GM03348 (cell line): Measurements from ENCODE around the gene DUSP5.
"Not testable (repeated sequence)": the region's sequence is repeated elsewhere in the genome, so short reads cannot be mapped to it uniquely, and the experiment has no call there.

Experiments used
- DNase-seq: peaks from one replicate; pipeline ENCODE4 v3.0.0; 2012; ENCODE audit warnings: low spot score

The DUSP5 gene, protein sequence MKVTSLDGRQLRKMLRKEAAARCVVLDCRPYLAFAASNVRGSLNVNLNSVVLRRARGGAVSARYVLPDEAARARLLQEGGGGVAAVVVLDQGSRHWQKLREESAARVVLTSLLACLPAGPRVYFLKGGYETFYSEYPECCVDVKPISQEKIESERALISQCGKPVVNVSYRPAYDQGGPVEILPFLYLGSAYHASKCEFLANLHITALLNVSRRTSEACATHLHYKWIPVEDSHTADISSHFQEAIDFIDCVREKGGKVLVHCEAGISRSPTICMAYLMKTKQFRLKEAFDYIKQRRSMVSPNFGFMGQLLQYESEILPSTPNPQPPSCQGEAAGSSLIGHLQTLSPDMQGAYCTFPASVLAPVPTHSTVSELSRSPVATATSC

DNA sequence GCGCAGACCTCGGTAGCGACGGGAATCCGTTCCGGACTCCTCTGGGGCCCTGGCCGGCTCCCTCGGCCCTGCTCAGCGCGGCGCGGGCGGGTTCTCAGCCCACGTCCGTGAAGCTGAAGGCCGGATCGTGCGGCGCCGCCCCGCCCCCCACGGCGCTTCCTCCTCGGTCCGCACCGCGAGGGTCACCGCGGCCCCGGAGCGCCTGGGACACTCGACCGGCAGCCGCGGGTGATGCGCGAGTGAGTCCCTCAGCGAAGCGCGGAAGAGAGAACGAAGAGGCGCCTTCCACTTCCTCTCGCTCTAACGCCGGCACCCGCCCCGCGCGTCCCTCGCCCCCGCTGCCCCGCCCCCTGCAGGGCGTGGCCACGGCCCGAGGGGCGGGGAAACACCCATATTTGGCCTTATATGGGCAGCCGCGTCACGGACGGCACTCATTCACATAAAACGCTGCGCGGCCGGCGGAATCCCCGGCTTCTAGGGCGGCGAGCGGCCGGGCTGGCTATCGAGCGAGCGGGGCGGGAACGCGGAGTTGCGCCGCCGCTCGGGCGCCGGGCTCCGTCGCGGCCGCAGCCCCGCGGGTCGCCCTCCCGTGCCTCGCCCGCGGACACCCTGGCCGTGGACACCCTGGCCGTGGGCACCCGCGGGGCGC lies at the start of gene DUSP5:
Gene DUSP5, plus strand, starts transcription at position 470 of the 649 bp plus-strand sequence. CDS start 215 bp downstream, outside the sequence.
- peak; percentile 96 for DNase-seq

DNA sequence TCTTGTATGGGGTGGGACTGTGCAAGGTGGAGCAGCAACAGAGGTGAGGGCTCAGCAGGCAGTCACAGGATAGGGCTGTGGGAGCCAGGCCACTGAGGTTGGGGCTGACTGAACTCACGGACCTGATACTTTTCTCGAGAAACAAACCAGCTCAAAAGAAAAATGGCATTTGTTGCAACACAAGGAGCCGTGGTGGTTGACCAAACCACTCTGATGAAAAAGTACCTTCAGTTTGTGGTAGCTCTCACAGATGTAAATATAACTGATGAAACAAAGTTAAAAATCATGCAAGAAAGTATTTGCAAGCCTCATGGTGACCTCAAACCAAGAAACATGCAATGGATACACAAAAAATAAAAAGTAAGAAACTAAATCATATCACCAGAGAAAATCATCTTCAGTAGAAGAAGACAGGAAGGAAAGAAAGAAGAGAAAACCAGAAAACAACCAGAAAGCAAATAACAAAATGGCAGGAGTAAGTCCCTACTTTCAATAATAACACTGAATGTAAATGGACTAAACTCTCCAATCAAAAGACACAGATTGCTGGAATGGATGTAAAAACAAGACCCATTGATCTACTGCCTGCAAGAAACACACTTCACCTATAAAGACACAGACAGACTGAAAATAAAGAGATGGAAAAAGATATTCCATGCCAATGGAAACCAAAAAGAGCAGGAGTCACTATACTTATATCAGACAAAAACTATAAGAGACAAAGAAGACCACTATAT lies 48.9 kb upstream of the DUSP5 start:
- DNase-seq = no peak

DNA sequence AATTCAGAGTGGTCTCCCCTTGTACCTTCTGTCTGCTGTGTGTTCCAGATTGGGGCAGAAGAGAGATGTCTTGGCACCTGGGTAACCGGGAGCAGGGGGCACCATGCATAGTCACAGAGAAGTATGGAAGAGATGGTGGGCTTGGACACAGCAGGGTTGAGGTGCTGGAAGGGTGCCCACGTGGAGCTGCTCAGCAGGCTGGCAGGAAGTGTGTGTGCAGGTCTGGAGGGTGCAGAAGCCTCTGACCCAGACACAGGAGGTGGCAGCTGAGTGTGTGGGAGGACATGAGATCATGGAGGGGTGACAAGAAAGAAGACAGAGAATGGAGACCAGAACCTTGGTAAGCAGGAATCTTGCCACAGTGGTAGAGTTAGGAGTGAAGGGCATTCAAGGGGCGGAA lies 42.3 kb upstream of the DUSP5 start:
- DNase-seq = no peak

DNA sequence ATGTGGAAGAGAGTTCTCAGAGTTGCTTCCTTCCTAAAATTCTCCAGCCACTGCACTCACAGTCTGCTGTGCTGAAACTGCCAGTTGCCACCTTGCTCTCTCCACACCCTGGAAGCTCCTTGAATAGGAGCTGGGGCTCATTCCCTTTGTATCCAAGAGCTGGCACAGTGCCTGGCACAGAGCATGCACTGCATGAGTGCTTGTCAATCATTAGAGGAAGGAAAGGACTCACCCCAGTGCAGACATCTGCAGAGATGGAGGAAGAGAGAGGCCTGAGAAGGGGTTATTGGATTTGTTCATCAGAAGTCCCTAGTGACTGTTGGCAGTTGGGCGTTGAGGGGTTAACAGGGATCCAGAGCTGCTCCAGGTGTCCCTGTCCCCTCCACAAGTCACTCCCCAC lies 41.7 kb upstream of the DUSP5 start:
- DNase-seq = no peak

DNA sequence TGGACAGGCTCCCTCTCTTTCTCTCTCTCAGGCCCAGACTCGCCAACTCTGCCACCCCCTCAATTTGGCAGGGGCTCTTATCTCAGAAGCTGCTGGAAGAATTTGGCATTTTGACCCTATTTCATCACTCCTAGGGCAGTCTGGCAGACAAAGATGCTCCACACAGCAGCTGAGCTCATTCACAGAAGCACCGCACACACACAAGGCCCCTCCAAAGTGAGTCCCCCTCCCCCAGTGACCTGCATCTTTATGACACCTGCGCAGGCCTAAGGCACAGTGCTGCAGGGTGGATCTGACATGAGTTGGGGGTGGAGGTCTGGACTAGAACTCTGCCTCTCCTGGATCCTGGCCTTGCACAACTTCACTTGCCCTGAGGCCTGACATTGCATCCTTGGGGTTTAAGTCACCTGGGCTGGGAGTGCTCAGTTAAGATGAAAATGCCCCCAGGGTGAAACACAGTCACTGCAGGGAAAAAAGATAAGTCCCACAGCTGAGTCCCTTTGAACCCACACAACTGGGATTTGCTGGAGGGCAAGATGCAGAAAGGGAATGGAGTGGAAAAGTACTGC lies 41.1 kb upstream of the DUSP5 start:
- no peak for DNase-seq

DNA sequence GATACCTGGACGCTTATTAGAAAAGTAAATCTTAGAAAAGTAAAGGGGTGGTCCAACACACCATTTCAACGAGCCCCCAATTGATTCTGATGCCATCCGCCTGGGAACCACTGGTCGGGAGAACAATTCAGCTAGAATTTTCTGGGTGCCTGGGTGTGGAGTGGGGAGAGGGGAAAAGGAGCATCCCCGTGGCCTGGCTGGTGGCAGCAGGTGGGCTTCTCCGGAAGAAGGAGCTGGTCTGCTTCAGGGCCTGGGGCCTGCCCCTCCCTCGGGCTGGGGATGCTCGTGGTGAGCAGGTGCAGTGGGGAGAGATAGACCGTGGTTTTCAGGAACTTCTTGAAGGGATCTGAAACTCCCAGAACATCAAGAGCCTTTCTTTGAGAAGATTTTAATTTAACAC lies 39.9 kb upstream of the DUSP5 start:
- no peak for DNase-seq

DNA sequence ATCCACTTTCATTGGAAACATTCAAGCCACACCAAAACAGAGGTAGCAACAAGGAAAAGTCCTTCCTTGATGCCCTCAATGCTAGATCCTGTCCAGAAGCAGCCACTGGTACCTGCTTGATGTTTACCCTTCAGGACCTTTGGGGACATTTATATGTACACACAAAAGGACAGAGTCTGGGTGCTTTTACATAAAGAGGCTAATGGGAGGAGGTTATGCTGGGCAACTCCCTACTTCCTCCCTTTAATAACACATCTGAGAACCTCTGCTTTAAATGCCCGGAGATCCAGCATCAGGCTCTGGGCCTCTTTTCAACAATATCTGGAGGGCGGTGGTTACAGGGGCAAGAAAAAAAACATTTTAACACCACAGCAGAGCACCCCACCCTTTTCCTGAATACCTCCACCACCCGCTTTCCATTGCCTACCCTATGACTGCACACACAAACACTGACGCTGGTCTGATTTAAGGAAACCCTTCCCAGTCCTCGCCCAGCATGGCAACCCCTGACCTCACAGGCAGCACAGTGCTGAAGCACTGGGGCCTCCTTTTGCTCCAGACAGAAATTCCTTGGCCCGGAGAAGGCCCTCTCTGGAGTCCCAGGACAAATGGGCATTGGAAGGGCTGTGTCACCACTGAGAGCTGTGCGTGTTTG lies 39.3 kb upstream of the DUSP5 start:
- no peak for DNase-seq

DNA sequence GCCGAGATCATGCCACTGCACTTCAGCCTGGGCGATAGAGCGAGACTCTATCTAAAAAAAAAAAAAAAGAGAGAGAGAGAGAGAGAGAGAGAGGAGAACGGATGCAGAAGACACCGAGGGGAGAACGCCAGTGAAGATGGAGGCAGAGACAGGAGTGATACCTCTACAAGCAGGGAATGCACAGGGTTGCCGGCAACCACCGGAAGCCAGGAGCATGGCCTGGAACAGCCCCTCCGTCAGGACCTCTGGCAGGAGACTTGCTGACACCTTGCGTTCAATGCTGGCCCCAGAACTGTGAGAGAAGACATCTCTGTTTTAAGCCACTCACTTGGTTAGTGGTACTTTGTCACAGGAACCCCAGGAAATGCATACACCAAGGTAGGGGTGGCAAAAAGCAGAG lies 38.1 kb upstream of the DUSP5 start:
- DNase-seq = no peak

DNA sequence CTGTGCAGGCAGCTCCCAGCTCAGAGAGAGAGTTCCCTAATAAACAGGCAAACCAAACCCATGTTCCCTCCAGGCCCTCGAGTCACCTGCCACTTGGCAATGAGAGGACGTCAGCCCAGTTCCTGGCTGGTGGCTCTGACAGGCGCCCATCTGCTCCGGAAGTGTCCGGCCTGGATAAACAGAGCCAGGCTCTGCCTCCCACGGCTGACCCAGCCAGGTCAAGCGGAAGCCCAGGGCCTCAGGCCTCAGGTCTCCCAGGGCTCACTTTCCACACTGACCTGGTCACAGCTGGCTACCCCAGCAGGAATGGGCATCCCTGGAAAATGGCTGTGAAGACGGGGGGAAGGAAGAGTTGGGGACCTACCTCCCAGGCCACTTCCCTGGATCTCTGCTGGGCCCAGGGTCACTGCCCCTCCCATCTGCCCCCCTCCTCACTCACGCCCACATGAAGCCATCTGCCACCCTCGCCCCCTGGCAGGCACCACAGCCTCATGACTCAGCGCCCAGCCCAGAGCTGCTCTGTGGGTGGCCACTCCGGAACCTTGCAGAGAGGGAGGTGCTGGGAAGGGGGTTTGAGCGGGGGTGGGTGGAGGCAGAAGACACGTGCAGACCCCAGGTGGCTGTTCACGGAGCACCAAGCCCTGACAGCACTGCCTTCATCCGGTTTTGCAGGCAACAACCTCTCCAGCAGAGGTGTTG lies 37.4 kb upstream of the DUSP5 start:
- peak; percentile 38 for DNase-seq

DNA sequence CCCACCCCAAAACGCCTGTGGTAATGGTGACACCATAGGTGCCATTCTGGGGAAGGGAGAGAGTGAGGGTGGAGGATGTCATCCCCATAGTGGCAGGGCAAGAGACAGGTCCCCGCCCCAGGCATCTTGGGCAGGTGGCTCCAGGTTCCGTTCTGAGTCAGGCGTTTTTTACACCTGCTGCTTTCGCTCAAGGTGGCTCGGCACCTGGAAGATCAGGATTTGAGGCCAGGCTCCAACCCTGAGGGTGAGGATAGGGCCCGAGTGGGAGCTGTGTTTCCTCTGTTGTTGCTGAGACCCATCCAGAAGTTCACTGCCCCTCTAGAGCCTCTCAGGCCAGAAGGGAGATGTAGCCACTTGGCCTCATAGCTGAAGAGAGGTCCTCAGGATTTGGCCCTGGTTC lies 36.6 kb upstream of the DUSP5 start:
- no peak for DNase-seq

DNA sequence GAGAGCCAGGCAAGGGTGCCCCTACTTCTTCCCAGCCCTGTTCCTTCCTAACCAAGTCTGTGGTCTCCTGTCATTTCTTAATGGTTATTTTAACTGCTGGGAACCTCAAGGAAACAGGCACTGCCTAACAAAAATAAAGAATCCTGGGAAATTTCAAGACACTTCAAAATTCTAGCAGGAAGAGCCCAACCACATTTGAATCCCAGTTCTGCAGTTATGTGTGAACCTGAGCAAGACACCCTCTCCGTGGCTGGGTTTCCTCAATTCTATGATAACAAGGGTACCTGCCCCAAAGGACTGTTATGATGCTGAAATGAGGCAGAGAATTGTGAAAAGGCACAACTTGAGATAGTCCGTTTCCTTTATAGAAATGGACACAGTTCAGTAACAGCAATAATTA lies 36.2 kb upstream of the DUSP5 start:
- no peak for DNase-seq

DNA sequence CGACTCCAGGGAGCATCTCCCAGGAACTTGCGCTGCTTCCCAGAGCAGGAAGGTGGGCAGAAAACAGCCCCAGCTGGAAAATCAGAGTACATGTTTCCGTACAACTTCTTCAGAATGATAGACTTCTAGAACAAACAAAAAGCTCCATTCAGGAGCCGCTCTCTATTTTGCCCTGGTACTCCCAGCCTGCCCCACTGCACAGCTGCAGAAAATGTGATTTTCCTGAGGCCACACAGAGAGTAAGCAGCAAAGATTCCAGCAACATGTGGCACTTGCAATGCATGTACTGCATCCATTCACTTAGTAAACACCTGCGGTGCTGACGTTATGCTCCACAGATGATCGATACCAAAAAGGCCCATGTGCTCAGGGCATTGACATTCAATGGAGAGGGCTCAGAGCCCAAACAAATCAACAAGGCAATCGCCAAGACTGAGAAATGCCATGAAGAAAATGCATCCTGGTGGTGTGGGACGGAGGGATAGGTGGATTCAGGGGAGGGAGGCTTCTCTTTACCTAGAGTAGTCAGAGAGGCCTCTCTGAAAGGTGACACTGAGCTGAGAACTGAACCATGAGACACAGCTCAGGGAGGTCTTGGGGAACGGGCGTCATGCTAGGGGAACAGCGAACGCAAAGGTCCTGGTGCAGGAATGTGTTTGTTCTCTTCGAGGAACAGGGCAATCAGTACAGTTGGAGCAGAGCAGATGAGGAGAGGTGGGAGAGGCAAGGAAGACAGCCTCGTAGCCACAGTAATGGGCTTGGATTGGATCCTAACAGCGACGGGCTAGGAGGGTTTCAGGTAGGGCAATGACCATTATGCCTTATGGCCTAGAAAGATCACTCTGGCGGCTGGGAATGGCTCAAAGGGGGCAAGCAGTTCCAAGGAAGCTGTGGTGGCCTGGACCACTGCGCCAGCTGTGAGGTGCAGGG lies 35.3 kb upstream of the DUSP5 start:
- DNase-seq = no peak

DNA sequence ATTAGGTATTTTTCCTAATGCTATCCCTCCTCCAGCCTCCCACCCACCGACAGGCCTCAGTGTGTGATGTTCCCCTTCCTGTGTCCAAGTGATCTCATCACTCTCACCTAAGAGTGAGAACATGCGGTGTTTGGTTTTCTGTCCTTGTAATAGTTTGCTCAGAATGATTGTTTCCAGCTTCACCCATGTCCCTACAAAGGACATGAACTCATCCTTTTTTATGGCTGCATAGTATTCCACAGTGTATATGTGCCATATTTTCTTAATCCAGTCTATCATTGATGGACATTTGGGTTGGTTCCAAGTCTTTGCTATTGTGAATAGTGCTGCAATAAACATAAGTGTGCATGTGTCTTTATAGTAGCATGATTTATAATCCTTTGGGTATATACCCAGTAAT lies 29.4 kb upstream of the DUSP5 start:
- DNase-seq = not testable (repeated sequence)

DNA sequence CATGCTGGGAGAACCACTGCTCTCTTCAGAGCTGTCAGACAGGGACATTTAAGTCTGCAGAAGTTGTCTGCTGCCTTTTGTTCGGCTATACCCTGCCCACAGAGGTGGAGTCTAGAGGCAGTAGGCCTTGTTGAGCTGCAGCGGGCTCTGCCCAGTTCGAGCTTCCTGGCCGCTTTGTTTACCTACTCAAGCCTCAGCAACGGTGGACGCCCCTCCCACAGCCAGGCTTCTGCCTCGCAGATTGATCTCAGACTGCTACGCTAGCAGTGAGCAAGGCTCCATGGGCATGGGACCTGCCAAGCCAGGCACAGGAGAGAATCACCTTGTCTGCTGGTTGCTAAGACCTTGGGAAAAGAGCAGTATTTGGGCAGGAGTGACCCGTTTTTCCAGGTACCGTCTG lies 27.2 kb upstream of the DUSP5 start:
- not testable (repeated sequence) for DNase-seq

DNA sequence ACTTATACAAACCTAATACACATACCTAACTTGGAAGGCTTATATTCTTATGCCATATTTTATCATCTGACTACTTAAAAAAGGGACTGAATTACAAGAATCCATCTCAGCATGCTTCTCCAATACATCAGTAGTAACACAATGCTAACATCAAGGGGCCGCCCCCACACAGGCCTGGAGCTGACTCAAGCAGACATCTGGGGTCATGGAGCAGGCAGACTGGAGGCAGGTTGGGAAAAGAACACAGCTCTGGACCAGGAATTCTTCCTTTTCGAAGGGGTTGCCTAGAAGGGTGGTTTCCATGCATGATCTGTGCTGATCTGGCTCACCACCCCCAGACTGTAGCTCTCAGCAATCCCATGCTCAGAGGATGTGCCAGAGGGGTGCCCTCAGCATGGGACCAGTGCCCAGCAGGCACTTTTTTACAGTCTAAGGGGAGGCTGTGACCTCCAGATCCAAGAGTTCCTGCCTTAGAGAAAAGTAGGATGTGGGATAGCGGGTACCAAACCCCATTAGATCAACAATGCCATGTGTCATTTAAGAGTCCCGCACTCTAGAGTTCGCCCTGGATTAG lies 26.1 kb upstream of the DUSP5 start:
- DNase-seq = peak; percentile 82

DNA sequence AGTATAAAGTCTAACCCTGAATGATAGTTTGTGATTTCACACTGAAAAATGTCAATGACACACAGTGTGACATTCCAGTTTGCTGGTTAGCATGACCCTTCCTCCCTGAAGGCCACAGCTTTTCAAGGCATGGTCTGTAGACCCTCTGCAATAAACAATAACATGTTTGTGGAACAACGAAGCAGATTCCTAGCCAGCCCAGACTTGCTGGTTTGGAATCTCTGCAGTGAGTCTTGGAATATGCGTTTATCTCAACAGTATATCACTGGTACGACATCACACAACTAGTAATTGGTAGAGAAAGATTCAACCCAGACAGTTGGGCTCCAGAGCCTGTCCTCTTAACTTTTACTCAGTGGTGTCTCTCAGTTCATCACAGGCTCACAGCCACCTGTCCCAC lies 23.7 kb upstream of the DUSP5 start:
- no peak for DNase-seq

DNA sequence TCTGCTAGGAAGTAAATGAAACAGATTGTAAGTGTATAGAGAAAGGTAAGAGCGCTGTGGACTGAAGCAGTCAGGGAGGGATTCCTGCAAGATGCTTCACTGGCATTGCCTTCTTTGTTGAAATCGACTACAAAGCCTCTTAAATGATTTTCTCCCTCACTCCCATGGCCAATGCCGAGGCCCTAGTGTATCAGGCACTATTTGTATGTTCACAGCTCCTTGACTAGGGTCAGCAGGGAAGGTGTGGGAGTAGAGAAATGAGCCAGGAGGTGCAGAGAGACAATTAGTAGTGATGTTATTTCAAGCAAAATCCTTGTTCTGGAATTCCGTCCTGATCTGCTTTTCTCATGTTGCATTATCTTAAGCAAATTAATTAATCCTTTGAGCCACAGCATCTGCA lies 22.9 kb upstream of the DUSP5 start:
- no peak for DNase-seq

DNA sequence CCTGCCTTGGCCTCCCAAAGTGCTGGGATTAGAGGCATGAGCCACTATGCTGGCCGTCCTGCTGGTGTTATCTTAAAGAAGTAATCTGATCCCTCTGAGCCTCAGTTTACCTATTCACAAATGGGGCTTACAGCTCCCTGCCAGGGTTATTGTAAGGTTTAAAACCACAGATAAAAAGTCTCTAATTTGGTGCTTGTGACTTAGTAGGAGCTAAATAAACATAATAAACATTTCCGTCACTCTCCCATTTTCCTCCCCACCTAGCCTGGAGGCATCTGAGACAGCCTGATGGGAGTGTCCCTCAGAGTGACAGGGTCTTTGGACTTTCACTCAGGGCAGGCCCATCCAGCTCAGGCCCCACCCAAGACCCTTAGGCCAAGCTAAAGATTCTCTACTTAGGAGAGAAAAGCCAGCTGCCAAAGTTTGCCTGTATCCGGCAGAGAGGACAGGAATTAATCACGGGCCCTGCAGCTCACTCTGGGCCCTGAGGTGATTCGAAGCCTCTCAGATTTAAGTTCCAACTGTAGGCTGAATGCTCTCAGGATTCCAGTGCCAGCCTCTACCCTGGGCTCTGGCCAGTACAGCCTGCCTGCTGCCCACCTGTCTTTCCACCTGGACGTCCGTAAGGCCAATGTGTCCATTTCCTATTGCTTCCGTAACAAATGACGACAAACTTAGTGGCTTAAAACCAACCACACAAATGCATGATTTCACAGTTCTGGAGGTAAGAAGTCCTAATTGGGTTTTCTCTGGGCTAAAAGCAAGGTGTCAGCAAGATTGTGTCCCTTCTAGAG lies 21.8 kb upstream of the DUSP5 start:
- no peak for DNase-seq

DNA sequence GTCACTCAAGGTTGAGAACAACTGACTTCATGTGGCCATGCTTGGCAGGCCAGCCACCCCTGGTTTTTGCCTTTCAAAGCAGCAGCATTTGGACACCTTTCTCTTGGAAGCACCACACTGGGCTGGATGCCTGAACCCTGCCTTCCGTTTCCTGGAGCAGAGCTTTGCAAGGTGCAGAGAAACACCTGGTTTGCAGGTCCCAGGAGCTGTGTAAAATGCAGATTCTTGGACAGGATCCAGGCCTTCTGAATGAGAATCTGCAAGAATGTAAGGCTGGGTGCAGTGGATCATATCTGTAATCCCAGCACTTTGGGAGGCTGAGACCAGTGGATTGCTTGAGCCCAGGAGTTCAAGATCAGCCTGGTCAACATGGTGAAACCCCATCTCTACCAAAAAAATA lies 18.0 kb upstream of the DUSP5 start:
- DNase-seq = no peak
